EH (cell line): ENCODE results near the gene MAGI1.

Experiments used
- DNase-seq: peaks from one replicate; pipeline ENCODE4 v3.0.0-alpha.2; 2015; ENCODE audit warnings: low read depth

Gene MAGI1

GRCh38 chr3:65712140-65712539, 326.6 kb downstream of the MAGI1 start:
- peak; percentile 52 for DNase-seq

GRCh38 chr3:65706776-65707568, 331.7 kb downstream of the MAGI1 start:
- DNase-seq, result no peak

GRCh38 chr3:65706301-65706700, 332.4 kb downstream of the MAGI1 start:
- no peak for DNase-seq

- no peak for DNase-seq
Measured at GRCh38 chr3:65703820-65704219, 334.9 kb downstream of the MAGI1 start.

- DNase-seq, result no peak
Measured at GRCh38 chr3:65703026-65703425, 335.7 kb downstream of the MAGI1 start.

- no peak for DNase-seq
Measured at GRCh38 chr3:65702202-65702601, 336.5 kb downstream of the MAGI1 start.

GRCh38 chr3:65701516-65701915, 337.2 kb downstream of the MAGI1 start:
- DNase-seq, result no peak

GRCh38 chr3:65689436-65689835, 349.3 kb downstream of the MAGI1 start:
- no peak for DNase-seq

GRCh38 chr3:65687741-65688140, 351.0 kb downstream of the MAGI1 start:
- DNase-seq, result no peak

GRCh38 chr3:65685621-65686235, 353.0 kb downstream of the MAGI1 start:
- DNase-seq, result peak; percentile 55

GRCh38 chr3:65678516-65678915, 360.2 kb downstream of the MAGI1 start:
- no peak for DNase-seq

GRCh38 chr3:65677486-65678010, 361.2 kb downstream of the MAGI1 start:
- DNase-seq, result peak; percentile 5

- DNase-seq, result no peak
Measured at GRCh38 chr3:65676580-65676979, 362.1 kb downstream of the MAGI1 start.

GRCh38 chr3:65675011-65675410, 363.7 kb downstream of the MAGI1 start:
- DNase-seq, result no peak

GRCh38 chr3:65674226-65674625, 364.5 kb downstream of the MAGI1 start:
- DNase-seq, result no peak

- DNase-seq, result peak; percentile 49
Measured at GRCh38 chr3:65672871-65673815, 365.6 kb downstream of the MAGI1 start.

GRCh38 chr3:65672061-65672460, 366.7 kb downstream of the MAGI1 start:
- no peak for DNase-seq

- DNase-seq, result no peak
Measured at GRCh38 chr3:65671004-65671403, 367.7 kb downstream of the MAGI1 start.

- DNase-seq, result peak; percentile 31
Measured at GRCh38 chr3:65669163-65669875, 369.4 kb downstream of the MAGI1 start.

- DNase-seq, result no peak
Measured at GRCh38 chr3:65667963-65668362, 370.8 kb downstream of the MAGI1 start.

- DNase-seq, result peak; percentile 74
Measured at GRCh38 chr3:65666448-65667091, 372.1 kb downstream of the MAGI1 start.
